Measurements from ENCODE around the gene LGALS9B. TPM values are rescaled to one million over a fixed set of nuclear protein-coding genes. Genes with fewer than 3 reads are reported as not detected.
"Not testable (repeated sequence)": the region's sequence is repeated elsewhere in the genome, so short reads cannot be mapped to it uniquely, and the experiment has no call there.

The LGALS9B gene
- polyA plus RNA-seq, 4 donors, result not detected

DNA sequence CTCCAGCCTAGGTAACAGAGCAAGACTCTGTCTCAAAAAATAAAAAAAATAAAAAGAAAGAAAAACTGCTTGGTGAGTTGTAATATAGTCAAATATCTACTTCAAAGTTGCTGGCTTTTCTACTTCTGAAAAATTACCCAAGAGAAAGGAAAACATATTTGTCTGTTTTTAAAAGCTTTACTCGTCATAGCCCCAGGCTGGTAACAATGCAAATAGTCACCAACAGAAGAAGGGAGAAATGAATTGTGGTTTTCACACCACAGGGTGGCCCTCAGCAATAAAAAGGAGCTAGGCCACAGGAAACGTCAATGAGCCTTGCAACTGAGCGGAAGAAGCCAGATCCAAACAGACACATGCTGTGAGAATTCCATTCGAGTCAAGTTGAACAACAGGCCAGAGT, 1.8 kb upstream of the LGALS9B start:
- DNase-seq (ENCODE audit: low read depth in 4 of 4, low spot score in 3 of 4), result not testable (repeated sequence)

DNA sequence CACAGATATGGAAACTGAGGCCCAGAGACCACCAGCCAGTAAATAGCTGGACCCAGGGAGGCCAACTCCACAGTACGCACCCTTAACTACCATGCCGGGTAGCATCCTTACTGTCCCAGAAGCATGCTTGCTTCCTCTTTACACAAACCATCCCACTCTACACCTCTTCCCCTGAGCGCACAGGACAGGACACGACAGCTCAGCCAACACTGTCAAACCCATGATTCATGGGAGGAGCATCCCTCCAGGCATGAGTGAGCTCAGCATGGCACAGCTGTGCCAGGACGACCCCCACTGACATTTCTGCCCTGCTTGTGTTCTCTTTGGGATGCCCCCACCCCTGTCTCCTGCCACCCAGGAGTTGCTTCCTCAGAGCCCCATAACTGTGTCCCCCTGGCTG, 340 bp downstream of the LGALS9B start:
- DNase-seq (ENCODE audit: low read depth in 4 of 4, low spot score in 3 of 4), result not testable (repeated sequence)

DNA sequence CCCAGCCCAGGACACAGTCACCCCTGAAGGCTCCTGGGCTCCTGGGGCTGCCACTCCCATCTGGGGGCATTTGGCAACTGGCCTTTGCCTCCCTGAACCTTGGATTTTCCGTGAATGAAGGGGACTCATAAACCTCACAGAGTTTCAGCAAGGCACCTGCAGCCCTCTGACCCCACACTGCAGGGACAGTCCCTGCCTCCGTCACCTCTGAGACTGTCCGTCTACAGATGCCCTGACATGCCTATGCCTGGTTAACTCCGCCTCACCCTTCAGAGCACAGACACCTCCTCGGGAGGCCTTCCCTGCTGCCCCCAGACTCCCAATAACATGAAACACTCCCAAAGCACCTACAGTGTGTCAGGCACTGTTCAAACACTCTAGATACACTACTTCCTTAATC, 786 bp downstream of the LGALS9B start:
- DNase-seq (ENCODE audit: low read depth in 4 of 4, low spot score in 3 of 4), result not testable (repeated sequence)

DNA sequence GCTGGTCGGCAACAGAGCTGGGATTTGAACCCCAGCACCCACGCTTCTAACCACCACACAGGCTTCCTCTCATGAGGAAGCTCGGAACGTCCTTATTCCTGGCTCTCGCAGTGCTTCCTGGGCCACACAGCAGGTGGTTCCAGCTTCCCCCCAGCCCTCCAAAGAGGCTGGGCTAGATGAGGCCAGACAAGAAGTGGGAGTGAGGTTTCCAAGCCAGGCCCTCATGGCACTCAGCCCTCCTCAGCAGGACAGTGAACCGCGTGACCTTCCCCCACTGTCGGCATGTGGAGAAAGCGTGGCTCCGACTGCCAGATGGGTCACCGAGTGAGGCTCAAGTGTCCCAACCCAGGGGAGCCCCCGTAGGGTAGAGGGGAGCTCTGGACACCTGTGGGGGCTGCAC, 1.8 kb downstream of the LGALS9B start:
- DNase-seq (ENCODE audit: low read depth in 4 of 4, low spot score in 3 of 4), result not testable (repeated sequence)

DNA sequence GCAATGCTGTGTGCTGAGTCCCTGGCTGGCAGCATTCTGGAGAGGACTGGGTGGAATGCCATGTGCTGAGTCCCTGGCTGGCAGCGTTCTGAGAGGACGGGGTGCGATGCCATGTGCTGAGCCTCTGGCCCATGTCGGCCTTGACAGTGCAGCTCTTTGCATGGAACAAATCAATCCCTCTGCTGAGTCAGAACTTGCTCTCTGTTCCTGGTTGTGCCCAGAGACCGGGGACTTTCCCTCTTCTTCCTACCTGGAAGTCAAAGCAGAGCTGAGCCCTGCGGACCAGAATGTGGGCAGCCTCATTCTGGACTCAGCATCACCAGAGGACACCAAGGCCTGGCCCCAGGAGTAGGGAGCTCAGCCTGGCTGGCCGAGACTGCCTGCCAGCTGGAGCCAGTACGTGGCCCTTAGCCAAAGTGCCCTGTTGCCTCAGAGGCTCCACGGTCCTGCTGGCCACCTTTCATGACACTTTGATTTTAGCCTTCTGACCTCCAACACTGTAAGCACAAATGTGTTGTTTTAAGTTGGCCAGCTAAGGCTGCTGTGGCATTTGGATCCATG, 2.4 kb downstream of the LGALS9B start:
- DNase-seq (ENCODE audit: low read depth in 4 of 4, low spot score in 3 of 4), result not testable (repeated sequence)

DNA sequence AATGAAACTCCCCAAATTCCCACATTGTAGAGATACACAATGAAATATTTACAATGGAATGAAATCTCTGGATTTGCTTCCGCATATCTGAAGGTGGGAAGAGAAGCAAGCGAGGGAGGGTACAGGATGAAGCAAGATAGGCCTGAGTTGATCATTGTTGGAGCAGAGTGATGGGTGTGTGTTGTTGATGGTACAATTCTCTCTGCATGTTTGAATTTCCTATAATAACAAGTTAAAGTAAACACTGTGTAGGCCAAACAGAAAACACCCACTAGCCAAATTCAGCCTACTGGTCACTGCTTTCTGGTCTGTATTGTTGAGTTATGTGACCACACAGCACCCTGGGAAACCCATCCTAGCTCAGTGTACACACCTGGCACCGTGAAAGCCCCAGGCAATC, 5.2 kb downstream of the LGALS9B start:
- DNase-seq (ENCODE audit: low read depth in 4 of 4, low spot score in 3 of 4), result not testable (repeated sequence)

DNA sequence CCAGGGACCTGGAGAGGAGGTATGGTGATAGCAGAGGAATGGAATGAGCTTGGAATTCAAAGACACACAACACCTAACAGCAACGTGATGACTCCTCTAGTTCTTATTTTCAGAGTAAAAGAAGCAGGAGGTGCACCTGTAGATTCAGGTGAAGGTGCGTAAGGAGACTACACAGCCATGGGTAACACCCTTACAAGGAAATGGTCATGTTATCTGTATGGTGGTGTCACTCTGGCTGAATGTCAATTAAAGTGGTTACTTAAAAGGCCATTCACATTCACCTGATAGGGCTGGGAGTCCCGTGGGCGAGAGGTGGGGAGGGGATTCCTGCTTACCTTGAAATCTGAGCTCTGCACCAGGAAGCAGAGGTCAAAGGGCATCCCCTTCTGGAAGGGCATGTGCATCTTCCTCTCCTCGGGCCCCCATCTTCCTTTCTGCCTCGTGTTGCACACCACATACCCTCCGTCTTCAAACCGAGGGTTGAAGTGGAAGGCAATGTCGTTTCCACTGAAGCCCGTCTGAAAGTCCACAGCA, 9.4 kb downstream of the LGALS9B start:
- DNase-seq (ENCODE audit: low read depth in 4 of 4, low spot score in 3 of 4), result not testable (repeated sequence)

DNA sequence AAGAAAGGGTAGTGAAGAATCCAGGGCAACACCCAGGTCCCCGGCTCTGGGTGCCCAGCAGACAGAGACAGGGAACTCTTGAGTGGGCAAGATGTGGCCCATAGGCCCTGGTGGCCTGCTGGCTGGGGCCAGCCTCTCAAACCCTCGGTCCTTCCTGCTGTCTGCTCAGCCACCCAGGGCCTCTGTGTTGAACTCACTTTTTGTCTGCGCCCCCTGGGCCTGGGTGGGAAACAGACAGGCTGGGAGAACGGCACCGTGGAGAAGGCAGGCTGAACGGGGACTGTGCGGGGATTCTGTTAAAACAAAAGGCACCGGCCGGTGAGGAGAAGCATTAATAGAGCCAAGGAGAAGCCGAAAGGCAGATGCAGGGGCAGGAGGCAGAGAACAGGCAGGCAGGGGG, 12.2 kb downstream of the LGALS9B start:
- DNase-seq (ENCODE audit: low read depth in 4 of 4, low spot score in 3 of 4), result not testable (repeated sequence)

DNA sequence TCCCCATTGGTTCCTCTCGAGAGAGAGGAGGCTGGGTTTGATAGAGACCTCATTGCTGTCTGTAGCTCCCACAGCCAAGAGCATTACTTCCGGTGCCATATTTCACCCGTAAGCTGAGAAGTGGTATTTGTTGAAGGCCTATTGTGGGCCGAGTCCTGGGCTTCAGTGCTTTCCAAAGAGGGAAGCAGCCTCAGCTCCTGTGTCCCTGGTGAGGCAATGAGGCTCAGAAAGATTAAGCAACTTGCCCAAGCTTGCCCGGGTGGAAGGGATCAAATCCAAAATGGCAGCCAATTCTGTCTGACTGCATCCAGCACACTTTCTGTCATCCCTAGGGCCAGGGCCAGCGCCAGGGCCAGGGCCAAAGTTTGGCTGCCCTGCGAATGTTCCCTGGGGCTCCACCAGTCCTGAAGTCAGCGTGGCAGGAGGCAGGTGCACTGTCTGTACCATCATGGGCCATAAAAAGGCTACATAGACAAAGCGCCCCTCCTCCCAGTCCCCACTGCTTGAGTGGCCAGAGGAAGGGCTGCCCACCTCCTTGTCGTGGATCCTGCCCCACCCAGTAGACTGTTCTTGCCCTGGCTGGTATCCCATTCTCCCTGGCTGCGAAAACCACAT, 13.4 kb downstream of the LGALS9B start:
- DNase-seq (ENCODE audit: low read depth in 4 of 4, low spot score in 3 of 4), result not testable (repeated sequence)

DNA sequence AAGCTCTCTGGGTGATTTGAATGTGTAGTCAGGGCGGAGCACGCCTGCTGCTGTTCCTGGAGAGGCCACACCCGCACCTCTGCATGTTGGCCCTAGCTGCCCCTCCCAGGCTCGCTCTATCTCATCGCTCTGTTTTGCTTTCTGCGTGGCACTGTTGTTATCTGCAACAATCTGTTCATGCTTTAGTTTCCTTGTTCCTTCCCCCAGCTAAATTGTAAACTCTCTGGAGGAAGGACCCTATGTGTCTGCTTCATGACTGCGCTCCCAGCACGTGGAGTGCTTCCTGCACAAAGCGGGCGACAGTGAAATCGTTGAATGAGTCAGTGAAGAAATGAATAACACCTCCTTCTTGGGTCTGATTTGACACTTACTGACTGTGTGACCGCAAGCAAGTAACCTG, 16.5 kb downstream of the LGALS9B start:
- DNase-seq (ENCODE audit: low read depth in 4 of 4, low spot score in 3 of 4), result not testable (repeated sequence)

DNA sequence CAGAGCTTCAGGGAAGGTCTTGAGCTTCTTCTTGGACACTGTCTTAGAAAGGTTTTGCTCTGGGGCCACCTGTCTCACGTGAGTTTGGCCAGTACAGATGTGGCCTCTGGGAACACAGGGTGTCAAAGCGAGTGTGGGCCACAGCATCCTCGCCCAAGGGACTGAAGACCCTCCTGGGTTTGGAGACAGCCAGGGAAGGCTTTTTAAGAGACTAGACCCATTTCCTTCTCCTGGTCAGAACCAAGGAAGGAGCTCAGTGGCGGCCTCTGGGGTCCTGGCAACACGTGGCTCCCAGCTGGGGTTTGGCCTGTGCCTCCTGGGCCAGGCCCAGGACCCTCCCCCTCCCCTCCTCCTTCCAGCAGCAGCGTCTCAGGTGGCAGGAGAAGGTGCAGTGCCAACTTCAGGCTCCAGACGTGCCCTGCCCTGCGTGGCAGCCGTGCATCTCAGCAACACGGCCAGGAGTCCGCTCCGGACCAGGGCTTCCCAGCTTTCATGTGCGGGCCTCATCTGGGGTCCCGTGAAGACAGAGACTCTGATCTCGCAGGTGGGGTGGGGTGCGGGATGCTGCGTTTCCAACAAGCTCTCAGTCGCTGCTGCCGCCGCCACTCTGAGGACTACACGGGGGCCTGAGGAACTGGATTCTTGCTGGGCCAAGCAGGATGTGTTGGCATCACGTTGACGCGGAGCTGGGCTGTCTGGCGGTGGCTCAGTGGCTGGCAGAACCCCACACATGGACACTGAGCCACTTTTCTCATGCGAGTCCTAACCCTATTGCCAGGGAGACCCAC, 19.6 kb downstream of the LGALS9B start:
- not testable (repeated sequence) for DNase-seq (ENCODE audit: low read depth in 4 of 4, low spot score in 3 of 4)

DNA sequence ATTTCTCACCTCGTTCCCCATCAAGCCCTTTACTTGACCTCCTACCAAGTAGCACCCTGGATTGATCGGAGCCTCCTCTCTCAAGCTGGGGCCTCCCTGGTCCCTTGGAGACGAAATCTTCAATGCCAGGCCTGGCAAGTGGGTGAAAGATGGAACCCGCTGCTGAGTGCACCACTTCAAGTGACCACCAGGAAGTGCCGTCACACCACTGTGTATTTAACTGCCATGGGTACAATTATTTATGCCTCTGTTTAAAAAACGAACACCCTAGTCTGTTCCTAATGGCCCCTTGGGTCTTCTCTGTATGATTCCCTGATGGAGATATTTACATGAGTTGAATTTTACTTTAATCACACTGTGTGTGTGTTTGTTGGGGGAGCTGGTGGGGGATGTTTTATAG, 20.4 kb downstream of the LGALS9B start:
- not testable (repeated sequence) for DNase-seq (ENCODE audit: low read depth in 4 of 4, low spot score in 3 of 4)

DNA sequence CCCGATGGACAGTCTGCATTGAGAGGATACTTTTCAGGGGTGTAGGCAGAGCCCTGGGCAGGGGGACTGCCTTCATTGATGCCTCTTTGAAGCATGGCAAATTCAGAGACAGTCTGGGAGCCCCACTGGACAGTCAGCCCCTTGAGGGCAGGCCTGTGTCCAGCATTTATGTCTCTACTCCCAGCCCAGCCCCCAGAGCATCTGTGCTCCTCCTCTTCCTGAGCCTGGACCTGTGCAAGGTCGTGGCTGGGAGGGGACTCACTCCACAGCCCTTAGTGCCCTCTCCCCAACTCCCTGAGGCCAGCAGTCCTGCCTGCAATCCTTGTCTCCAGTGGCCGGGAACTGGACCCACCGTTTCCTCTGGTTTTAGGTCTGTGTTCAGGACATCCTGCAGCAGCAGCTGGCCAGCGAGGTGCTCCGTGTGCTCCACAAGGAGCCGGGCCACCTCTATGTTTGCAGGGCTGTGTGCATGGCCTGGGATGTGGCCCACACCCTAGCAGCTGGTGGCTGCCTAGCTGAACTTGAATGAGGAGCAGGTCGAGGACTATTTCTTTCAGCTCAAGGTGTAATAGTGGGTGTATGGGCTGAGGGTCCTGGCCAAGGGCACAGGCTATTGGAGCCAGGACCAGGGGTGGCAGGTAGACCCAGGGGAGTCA, 22.6 kb downstream of the LGALS9B start:
- DNase-seq (ENCODE audit: low read depth in 4 of 4, low spot score in 3 of 4), result not testable (repeated sequence)

DNA sequence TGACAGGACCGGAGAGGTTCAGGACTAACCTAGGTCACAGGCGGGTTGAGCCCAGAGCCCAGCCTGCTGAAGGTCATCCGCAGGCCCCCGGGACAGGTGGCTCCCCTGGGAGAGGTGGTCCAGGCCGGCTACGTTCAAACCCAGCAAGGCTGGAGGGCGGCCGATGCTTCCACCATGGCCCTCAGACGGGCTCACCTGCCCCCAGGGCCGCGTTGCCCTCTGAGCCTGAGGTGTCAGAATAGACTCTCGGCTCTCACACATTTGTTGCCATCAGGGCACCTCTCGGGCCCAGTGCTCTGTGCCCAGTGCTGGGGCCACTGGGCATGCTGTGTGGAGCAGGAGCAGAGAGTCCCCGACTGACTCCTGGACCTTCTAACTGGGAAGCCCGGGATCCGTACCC, 23.2 kb downstream of the LGALS9B start:
- DNase-seq (ENCODE audit: low read depth in 4 of 4, low spot score in 3 of 4), result not testable (repeated sequence)

DNA sequence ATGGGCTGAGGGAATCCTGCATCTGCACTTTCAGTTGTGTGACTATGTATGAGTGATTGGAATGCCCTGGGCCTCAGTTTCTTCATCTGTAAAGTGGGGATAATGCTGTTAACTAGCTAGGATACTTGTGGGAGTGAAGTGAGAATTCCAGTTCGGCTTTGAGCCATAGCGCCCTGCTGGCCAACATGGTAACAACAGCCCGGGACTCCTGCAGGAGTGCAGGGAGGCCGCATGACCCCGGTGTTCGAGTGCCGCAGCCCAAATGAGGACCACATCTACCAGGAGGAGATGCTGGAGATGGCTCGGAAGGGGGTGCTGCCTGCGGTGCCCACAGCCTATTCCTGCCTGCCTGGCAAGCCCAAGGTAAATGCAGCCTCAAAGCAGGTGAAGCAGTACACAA, 23.7 kb downstream of the LGALS9B start:
- DNase-seq (ENCODE audit: low read depth in 4 of 4, low spot score in 3 of 4), result not testable (repeated sequence)

DNA sequence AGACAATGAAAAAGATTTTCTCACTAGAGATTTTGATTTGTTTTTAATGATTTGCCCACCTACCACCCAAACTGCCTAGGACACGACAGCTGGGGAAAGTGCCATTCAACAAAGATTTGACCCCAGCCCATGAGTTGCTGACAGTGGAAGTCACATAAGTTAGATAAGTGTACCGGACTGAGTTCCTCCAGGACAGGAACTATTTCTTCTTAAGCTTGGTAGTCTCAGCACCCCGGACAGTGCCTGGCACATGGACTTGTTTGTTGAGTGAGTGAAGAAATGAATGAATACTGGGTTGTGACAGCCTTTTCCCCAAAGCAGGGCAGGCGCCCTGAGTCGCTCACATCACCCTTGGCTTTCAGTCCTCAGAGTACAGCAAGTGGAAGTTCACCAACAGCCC, 26.7 kb downstream of the LGALS9B start:
- not testable (repeated sequence) for DNase-seq (ENCODE audit: low read depth in 4 of 4, low spot score in 3 of 4)

DNA sequence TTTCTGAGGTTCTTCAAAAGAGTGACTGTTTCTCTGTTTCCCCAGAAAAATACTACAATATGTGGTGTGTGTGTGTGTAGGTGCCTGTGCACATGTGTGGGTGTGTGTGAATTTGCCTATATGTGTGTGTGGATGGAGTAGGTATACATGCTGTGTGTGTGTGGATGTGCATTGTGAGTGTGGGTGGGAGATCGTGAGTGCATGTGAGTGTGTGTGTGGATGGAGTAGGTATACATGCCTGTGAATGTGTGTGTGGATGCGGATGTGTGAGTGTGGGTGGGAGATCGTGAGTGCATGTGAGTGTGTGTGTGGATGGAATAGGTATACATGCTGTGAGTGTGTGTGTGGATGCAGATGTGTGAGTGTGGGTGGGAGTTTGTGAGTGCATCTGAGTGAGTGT, 32.2 kb downstream of the LGALS9B start:
- DNase-seq (ENCODE audit: low read depth in 4 of 4, low spot score in 3 of 4), result not testable (repeated sequence)

DNA sequence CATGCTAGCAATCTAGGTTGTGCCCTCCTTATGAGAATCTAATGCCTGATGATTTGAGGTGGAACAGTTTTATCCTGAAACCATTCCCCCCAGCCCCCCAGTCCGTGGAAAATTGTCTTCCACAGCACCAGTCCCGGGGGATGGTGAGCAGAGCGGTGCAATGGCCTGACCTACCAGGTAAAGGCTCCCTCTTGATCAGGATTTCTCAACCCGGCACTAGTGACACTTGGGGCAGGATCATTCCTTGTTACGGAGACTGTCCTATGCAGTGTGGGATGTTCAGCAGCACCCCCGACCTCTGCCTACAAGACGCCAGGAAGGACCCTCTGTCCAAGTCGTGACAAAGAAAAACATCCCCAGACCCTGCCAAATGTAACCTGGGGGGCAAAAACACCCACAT, 34.0 kb downstream of the LGALS9B start:
- not testable (repeated sequence) for DNase-seq (ENCODE audit: low read depth in 4 of 4, low spot score in 3 of 4)

DNA sequence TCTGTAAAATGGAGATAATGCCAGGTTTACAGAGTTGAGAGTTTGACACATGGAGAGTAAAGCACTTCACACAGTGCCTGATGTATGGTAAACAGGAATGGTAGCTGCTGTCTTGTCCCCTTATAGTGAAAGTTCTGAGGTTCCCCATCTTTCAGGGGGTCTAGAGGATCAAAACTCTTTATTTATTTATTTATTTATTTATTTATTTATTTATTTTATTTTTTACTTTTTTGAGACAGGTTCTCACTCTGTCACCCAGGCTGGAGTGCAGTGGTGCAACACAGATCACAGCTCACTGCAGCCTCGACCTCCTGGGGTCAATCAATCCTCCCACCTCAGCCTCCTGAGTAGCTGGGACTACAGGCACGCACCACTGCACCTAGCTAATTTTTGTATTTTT, 40.1 kb downstream of the LGALS9B start:
- DNase-seq (ENCODE audit: low read depth in 4 of 4, low spot score in 3 of 4), result not testable (repeated sequence)

DNA sequence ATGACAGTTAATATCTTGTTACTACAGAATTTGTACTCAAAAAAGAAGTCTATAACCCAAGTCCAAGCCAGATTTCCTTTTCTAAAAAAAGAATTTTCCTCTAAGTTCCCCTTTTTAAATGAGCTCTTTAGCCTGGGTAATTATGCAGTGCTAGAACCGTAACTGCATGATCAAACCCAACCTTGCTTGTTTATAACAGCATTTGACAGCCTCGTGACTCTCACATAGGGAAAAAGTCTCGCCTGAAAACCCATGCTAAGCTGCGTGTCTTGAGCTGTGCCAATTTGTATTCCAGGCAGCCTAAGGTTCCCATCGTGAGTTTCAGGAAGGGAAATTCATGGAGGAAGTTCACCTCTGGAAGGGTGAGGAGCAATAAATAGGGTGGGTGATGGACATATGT, 44.5 kb downstream of the LGALS9B start:
- not testable (repeated sequence) for DNase-seq (ENCODE audit: low read depth in 4 of 4, low spot score in 3 of 4)

DNA sequence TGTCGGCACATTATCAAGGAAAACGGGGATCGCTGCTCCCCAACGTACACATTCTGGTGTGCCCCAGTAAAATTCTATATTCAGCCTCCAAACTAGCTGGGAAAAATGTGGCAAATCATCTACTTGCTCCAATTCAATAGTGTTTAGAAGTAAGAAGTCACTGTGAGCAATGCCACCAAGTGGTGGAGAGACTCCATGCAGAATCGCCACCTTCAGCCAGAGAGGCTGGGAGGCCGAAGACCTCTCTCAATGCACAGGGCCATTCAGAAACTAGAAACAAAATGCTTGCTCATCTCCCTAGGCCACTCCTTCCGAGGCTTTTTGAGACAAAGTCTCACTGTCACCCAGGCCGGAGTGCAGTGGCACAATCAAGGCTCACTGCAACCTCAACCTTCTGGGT, 48.5 kb downstream of the LGALS9B start:
- not testable (repeated sequence) for DNase-seq (ENCODE audit: low read depth in 4 of 4, low spot score in 3 of 4)

All from left renal pelvis (tissue), 4 donors.